ENCODE results near the gene S100A9. TPM values are rescaled to one million over a fixed set of nuclear protein-coding genes. Genes with fewer than 3 reads are reported as not detected.
"Not testable (repeated sequence)": the region's sequence is repeated elsewhere in the genome, so short reads cannot be mapped to it uniquely, and the experiment has no call there.

The S100A9 gene
- total RNA-seq, 1 donor from 2014 or later: 151 TPM

- not testable (repeated sequence) for DNase-seq (ENCODE audit: low spot score)
These were observed 48.4 kb downstream of the S100A9 start for GRCh38 chr1:153405825-153406599.

DNA sequence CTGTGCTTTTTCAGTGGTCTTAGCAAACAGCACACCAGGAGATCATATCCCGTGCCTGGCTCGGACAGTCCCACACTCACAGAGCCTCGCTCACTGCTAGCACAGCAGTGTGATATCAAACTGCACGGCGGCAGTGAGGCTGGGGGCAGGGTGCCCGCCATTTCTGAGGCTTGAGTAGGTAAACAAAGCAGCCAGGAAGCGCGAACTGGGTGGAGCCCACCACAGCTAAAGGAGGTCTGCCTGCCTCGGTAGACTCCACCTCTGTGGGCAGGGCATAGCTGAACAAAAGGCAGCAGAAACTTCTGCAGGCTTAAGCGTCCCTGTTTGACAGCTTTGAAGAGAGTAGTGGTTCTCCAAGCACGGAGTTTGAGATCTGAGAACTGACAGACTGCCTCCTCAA is 49.6 kb downstream of the S100A9 start:
- DNase-seq (ENCODE audit: low spot score): not testable (repeated sequence)

Other genes starting within 250 kb of the S100A9 start
- gene SPRR2F, start 244.3 kb upstream of the S100A9 start, total RNA-seq: not detected
- not detected for gene SPRR2G, start 207.0 kb upstream of the S100A9 start, total RNA-seq
- not detected for gene LELP1, start 154.4 kb upstream of the S100A9 start, total RNA-seq
- not detected for gene PRR9, start 140.3 kb upstream of the S100A9 start, total RNA-seq
- gene LORICRIN, start 98.2 kb upstream of the S100A9 start, total RNA-seq: not detected
- not detected for gene PGLYRP3, start 44.9 kb upstream of the S100A9 start, total RNA-seq
- gene PGLYRP4, start 9.0 kb upstream of the S100A9 start, total RNA-seq: 0.60 TPM
- gene S100A12, start 17.8 kb downstream of the S100A9 start, total RNA-seq: not detected
- gene S100A8, start 33.2 kb downstream of the S100A9 start, total RNA-seq: 31.6 TPM
- not detected for gene S100A7A, start 58.7 kb downstream of the S100A9 start, total RNA-seq
- not detected for gene S100A7, start 102.8 kb downstream of the S100A9 start, total RNA-seq
- gene S100A6, start 178.1 kb downstream of the S100A9 start, total RNA-seq: 1,381 TPM
- 0.86 TPM for gene S100A5, start 183.1 kb downstream of the S100A9 start, total RNA-seq
- gene S100A4, start 188.0 kb downstream of the S100A9 start, total RNA-seq: 120 TPM
- gene S100A3, start 191.4 kb downstream of the S100A9 start, total RNA-seq: 6.5 TPM
- gene S100A2, start 208.0 kb downstream of the S100A9 start, total RNA-seq: 317 TPM